HG02763 (cell line): Measurements from ENCODE around the gene COL18A1.
"Not testable (repeated sequence)": the region's sequence is repeated elsewhere in the genome, so short reads cannot be mapped to it uniquely, and the experiment has no call there.

ENCODE experiments used
- ATAC-seq: cut with Tn5 transposase; IDR thresholded peaks from one replicate; pipeline ENCODE4 v1.9.1; 2021; ENCODE audit warnings: mild to moderate bottlenecking, moderate library complexity; ENCODE audit not compliant: unreplicated experiment

COL18A1 gene

DNA sequence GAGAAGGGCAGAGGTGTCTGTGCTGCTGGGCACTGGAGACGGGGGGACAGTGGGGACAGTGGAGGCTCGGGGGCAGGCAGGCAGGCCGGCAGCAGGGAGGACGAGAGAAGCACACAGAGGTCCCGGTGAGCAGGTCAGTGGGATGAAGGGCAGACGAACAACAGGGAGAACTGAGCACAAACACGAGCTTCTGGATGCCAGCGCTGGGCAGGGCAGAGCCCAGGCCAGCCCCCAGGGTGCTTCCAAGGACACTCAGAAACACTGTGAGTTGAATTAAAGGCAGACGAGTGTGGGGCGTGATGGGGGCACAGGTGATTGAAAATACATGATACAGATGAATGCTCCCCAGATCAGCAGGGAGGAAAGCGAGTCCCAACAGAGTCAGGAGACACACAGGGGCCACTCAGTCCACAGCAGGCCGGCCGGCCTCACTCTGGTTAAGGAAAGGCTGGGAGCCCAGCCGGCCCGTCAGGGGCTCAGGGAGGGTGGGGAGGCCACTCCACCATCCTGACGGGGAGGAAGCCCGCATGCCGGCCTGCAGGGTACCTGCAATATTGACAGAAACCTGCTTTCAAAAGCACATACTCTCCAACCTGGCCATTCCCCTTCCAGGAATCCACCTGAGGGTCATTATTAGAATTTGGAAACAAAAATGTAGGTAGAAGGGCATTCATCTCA is 123.2 kb downstream of the COL18A1 start:
- ATAC-seq, result no peak

GRCh38 chr21:45528981-45529784 is 124.2 kb downstream of the COL18A1 start:
- ATAC-seq, result no peak

- ATAC-seq, result no peak
These were observed 124.9 kb downstream of the COL18A1 start for GRCh38 chr21:45529785-45530422.

- ATAC-seq, result no peak
These were observed 125.6 kb downstream of the COL18A1 start for GRCh38 chr21:45530423-45531113.

GRCh38 chr21:45531114-45531392 is 126.1 kb downstream of the COL18A1 start:
- ATAC-seq, result not testable (repeated sequence)

DNA sequence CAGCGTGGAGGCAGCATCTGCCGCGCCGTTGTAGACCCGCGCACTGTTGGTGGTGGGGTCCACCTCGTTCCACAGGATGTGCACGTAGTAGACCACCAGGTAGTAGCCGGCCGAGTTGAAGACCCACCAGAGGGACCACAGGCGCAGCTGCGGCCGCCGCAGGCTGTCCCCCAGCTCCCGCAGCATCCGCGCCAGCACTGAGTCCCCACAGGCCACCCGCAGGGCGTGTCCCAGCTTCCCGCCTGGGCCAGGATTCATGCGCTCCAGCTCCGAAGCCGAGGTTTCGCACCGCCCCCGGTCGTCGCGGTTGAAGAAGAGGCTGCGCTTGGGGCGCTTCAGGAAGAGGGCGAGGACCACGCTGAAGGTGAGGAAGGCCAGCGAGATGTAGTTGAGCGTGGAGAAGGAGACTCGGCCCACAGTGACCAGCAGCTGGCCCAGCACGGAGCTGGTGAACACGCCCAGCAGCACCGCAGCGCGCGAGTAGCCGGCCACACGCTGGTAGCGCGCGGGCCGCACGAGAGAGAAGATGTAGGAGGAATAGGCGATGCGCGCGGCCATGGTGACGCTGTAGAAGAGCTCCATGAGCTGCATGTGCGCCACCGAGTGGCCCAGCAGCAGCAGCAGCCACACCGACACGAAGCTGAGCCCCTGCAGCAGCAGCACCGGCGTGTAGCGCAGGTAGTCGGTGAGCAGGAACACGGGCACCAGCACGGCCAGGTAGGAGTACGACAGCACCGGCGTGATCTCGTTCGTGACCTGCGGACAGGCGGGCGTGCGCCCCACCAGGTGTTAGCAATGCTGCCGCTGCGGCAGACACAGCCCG is 126.6 kb downstream of the COL18A1 start:
- ATAC-seq, result no peak

DNA sequence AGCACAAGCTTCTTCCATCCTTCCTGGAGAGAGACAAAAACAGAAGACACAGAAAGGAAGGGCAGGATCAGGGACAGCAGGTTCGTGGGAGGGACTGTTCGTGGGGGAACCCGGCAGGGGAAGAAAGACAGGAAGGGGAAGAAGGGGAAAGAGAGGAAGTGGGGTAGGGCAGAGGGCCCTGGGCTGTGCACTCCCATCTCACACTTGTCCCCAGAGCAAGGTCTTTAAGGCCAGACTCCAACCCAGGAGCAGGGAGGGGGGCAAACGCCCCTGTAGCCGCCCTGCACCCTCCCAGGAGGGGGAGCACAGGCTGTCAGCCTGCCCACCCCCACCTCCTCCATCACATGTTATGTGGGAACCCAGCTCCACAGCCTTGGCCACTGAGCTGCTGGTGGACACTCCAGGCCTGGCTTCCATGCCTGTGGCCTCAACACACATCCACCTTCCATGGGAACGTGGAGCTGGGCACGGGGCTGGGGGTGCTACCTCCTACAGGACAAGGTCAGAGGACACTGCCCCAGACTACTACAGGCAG is 127.9 kb downstream of the COL18A1 start:
- ATAC-seq, result no peak

DNA sequence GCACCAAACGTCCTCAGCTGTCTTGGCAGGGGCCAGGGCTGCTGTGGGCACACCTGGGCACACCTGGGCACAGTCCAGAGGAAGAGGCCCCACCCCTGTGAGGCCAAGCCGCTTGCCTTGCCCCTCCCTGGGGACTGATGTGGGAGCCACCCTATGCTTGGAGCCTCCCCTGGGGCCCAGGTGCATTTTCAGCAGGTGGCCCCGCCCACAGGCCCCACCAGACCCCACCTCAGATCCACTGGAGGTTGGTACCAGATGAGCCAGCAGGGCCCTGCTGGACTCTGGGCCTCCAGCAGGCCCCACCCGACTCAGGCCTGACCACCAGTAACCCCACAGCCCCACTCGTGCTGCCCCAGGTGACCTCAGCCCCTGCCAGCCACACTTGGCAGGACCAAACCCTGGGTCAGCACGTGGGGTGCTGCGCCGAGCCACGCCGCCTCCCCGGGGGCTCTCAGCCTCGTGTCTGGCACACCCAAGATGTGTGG is 128.4 kb downstream of the COL18A1 start:
- ATAC-seq, result no peak

DNA sequence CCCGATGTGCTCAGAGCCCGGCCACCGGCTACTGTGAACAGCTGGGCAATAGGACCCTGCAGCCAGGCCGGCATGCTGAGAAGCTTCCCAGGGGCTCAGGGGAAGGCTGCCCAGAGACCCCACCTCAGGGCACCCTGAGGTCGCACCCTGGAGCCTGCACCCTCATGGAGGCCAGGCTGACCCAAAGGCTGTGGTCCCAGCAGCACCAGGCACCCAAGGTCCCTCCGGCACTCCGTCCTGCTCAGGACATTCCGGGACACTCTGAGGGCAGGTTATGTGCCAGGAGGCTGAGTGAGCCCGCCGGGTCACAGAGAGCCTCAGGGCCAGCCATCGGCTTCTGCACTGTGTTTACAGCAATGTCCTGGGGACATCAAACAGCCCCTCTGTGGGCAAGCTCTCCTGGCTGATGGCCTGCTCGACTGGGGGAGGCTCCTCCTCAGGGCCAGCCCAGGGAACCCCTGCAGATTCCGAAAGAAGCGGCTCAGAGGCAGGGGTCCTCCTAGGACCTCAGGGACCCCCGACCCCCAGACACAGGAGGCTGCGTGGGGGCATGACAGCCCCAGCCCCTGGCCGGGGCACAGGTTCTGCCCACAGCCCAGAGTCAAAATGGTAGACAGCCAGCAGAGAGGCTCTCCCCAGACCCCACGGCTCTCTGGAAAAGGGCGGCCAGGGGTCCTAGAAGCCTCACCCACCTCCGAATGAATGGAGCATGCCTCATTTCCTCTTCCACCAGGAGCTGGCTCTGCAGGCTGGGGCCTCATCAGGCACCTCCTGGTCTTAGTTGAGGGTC is 129.1 kb downstream of the COL18A1 start:
- ATAC-seq, result no peak

DNA sequence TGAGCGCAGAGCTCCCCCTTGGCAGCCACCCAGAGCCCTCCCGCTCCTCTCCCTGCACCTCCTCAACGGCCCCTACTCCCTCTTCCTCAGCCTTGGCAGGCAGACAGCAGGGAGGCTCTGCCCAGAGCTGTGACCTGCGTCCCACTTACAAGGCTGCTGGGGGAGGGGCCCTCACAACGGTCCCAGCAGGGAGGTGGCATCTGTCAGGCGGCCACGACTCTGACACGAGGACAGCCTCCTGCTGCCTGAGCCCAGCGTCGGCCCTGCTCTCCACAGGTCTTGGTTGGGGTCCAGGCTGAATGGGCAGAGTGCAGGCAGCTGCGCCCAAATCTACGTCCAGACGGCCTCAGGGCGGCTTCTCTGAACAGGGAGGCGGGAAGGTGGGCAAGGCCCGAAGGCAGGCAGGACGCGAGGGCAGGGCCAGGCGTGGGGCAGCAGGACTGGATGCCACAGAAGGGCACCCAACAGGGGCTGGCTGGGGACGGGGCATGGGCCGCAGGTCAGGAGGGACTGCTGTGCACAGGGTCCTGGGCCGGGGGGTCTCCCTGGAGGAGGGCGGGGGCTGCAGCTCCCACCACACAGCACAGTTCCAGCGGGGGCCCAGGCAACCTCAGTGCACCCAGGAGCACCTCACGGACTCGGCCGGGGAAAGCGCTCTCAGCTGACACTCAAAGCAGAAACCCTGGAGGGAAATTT is 129.8 kb downstream of the COL18A1 start:
- ATAC-seq, result no peak

GRCh38 chr21:45535341-45536081 is 130.5 kb downstream of the COL18A1 start:
- no peak for ATAC-seq

DNA sequence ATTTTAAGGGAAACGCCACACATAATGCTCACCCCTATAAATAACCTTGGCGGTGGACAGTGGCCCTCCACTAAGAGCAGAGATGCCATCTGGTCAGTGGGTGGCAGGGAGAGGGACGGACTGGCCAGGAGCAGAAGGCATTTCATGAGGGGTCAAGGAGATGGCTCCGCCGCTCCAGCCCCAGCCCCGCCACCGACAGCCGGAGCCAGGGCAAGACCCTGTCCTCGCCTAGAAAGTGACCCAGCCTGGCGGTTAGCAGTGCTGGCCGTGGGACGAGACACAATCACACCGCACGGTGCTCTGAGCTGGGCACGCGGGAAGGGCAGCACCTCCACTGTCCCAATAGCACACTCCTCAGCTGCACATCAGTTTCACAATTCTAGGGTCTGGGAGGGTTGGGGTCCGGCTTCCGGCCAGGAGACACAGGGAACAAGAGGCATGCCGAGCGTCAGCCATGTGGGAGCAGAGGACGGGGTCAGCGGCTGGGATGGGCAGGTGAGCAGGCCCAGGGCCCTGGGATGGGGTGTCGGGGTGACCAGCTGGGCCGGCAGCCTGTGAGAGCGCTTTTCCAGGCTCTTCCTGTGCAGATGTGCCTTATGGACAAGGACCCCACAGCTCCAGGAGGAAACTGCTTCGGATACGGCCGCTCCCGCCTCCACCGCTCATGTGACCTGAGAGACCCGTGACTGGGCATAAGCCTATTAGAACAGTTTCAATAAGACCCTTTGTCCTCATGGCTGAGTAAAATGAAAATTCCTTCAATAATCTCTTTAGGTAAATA is 131.5 kb downstream of the COL18A1 start:
- no peak for ATAC-seq

DNA sequence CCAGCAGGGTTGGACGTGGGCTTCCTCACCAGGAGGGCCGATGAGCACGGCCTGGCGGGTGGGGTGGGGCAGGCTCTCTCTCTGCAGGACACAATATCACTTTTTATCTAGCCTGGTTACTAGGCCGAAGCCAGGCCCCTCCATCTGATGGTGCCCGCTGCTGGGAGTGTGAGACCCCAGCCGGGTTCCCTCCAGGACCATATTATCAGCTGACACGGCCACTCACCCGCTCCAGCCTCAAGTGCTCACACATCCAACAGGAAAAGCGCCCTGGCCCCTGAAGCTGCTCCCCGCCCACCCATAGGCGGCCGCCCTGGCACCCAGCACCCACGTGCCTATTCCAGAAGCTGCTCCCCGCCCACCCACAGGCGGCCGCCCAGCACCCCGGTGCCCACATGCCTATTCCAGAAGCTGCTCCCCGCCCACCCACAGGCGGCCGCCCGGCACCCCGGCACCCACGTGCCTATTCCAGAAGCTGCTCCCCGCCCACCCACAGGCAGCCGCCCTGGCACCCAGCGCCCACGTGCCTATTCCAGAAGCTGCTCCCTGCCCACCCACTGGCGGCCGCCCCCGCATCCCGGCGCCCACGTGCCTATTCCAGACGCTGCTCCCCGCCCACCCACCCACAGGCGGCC is 132.3 kb downstream of the COL18A1 start:
- ATAC-seq, result no peak

DNA sequence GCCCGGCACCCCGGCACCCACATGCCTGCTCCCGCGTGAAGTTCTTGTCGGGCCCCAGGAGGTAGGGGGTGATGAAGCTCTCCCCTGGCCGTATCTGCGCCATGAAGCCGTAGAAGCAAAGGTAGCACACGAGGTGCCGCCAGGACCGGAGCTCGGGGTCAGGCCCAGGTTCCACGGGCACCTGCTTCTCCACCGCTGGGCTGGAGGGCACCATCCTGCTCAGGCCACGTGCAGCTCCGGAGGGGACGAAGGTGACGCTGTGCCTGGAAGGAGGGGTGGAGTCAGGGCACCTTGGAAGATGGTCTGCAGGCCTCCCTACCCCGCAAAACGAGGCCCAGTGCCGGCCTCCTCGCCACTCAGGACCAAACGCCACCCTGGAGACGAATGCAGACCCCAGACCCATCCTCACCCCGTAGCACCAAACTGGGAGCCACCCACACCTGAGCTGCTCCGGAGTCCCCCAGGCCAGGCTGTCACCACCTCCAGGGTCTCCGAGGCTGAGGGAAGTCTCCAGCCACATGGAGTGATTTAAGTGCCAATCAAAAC is 132.9 kb downstream of the COL18A1 start:
- ATAC-seq, result no peak

DNA sequence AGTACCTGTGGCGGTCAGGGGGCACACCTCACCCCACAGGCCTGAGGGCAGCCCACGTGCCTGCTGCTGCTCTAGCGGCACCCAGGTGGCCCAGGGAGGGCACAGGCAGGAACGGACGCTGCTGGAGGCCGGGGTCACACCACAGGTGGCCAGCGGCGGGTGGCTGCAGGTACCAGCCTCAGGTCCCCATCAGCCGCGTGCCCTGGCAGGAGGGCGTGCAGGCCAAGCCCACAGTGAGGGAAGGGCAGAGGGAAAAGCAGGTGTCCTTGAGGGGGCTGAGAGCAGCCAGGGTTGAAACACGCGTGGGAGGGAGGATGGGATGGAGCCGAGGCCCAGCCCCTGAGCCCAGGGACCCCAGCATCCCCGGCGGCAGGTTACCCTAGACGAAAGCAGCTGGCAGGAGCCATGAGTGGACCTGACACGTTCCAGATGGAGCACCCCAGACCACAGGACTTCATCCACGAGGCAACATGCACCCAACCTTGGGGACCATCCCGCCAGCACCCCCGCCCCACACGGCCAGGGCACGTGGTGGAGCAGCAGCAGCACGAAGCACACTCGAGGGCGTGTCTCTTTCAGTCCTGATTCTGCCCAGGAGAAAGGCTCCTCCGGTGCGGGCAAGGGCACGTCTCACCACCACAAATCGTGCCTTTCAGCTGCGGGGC is 133.5 kb downstream of the COL18A1 start:
- no peak for ATAC-seq
